ENCODE measurements around the gene CEACAM18. TPM values are rescaled to one million over a fixed set of nuclear protein-coding genes. Genes with fewer than 3 reads are reported as not detected.

The CEACAM18 gene
- total and polyA plus RNA-seq, 2 of the 8 experiments (the other 6 are each of a cell fraction or from before 2014, with no cell fraction given) = not detected

DNA sequence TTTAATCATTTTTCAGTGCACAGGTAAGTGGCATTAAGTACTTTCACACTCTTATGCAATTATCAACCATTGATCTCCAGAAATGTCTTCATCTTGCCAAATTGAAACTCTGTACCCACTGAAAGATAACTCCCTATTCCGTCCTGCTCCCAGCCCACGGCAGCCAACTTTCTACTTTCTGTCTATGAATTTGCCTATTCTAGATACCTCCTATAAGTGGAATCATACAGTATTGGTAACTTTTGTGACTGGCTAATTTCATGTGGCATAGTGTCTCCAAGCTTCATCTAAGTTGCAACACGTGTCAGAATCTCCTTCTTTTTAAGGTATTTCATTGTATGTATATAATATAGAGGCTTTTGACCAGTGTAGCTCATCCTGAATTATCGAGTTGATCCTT is 5.7 kb upstream of the CEACAM18 start (continued):
- TF ChIP-seq JUN (IDR thresholded peaks at IDR 0.05; ENCODE audit: low read depth, low read length) (no peak), CTBP2 (IDR thresholded peaks at IDR 0.05; ENCODE audit: borderline replicate concordance, insufficient read depth, insufficient read length, low read length) (no peak)

Measured in H1 (cell line).